Esophagus muscularis mucosa (tissue), 4 donors: ENCODE results near the gene LTB4R2.

Experiments used
- CTCF ChIP-seq, 3 experiments: fragments of 200-600 bp in 2 of 3; fragments of 450-650 bp in 1 of 3; sonication (generic) in 2 of 3; IDR thresholded peaks; one replicate each; pipeline ENCODE4 v1.5.1; 2017 to 2019; ENCODE audit warnings: antibody characterized with exemption in 3 of 3, mild to moderate bottlenecking in 2 of 3, moderate library complexity in 1 of 3
- EP300 ChIP-seq: sonication (generic); formaldehyde crosslinking; IDR thresholded peaks from one replicate; pipeline ENCODE4 v1.6.1; 2017; ENCODE audit warnings: antibody characterized with exemption
- POLR2A ChIP-seq: fragments of 450-650 bp; IDR thresholded peaks from one replicate; pipeline ENCODE4 v1.6.1; 2017; ENCODE audit warnings: antibody characterized with exemption, moderate library complexity, mild to moderate bottlenecking, low read depth
- POLR2AphosphoS5 ChIP-seq, 2 donors: sonication (generic); formaldehyde crosslinking; IDR thresholded peaks; one replicate each; pipeline ENCODE4 v1.6.1; 2017; ENCODE audit warnings: antibody characterized with exemption in 2 of 2

GRCh38 chr14:24284501-24285035 is 25.4 kb upstream of the LTB4R2 start:
- TF ChIP-seq POLR2AphosphoS5 (IDR thresholded peaks at IDR 0.05) = no peak
- TF ChIP-seq CTCF (IDR thresholded peaks at IDR 0.05) = no peak
- TF ChIP-seq EP300 = no peak
- TF ChIP-seq POLR2A = no peak
